OCI-LY1 (cell line): Measurements from ENCODE around the gene PSMD14.

ENCODE experiments used
- H2AFZ ChIP-seq: fragments of 200-600 bp; sonication (generic), shearing (Covaris generic); 2 replicates; pipeline ENCODE4 v1.6.0; 2014; ENCODE audit warnings: antibody characterized with exemption, mild to moderate bottlenecking, low read length
- H3F3A ChIP-seq: fragments of 200-600 bp; sonication (generic), shearing (Covaris generic); 2 replicates; pipeline ENCODE4 v1.6.0; 2014; ENCODE audit warnings: mild to moderate bottlenecking, antibody characterized with exemption, low read length, moderate library complexity; ENCODE audit not compliant: insufficient read depth
- H3K27ac ChIP-seq: fragments of 200-600 bp; sonication (generic); 2 replicates; pipeline ENCODE4 v1.5.1; 2014; ENCODE audit warnings: low read length, mixed run types, mild to moderate bottlenecking, low read depth; ENCODE audit not compliant: poor library complexity, severe bottlenecking
- H3K27me3 ChIP-seq: fragments of 200-600 bp; sonication (generic); 2 replicates; pipeline ENCODE4 v1.6.0; 2014; ENCODE audit warnings: antibody characterized with exemption, mild to moderate bottlenecking, low read length, moderate library complexity; ENCODE audit not compliant: insufficient read depth
- H3K36me3 ChIP-seq: fragments of 200-600 bp; sonication (generic); 2 replicates; pipeline ENCODE4 v1.6.1; 2014; ENCODE audit warnings: mild to moderate bottlenecking, antibody characterized with exemption, low read length, moderate library complexity, mixed read lengths; ENCODE audit not compliant: insufficient read depth
- H3K4me1 ChIP-seq: fragments of 200-600 bp; sonication (generic); 2 replicates; pipeline ENCODE4 v1.5.1; 2014; ENCODE audit warnings: mild to moderate bottlenecking, low read length, moderate library complexity; ENCODE audit not compliant: insufficient read depth, severe bottlenecking
- H3K4me2 ChIP-seq: fragments of 200-600 bp; sonication (generic), shearing (Covaris generic); 2 replicates; pipeline ENCODE4 v1.6.1; 2014; ENCODE audit warnings: low read length
- H3K4me3 ChIP-seq: fragments of 200-600 bp; sonication (generic); 2 replicates; pipeline ENCODE4 v1.5.1; 2014; ENCODE audit warnings: low read length, low read depth, mild to moderate bottlenecking, mixed read lengths; ENCODE audit not compliant: poor library complexity, severe bottlenecking
- H3K79me2 ChIP-seq: fragments of 200-600 bp; shearing (Covaris generic); 2 replicates; pipeline ENCODE4 v1.6.1; 2016; ENCODE audit warnings: mixed run types, low read length, mixed read lengths; ENCODE audit not compliant: insufficient read depth
- H3K9ac ChIP-seq: fragments of 200-600 bp; sonication (generic), shearing (Covaris generic); 2 replicates; pipeline ENCODE4 v1.6.1; 2014; ENCODE audit warnings: mild to moderate bottlenecking, low read length, mixed read lengths
- H3K9me2 ChIP-seq: fragments of 200-600 bp; sonication (generic), shearing (Covaris generic); 2 replicates; pipeline ENCODE4 v1.6.1; 2014; ENCODE audit warnings: low read depth, mild to moderate bottlenecking, low read length, mixed read lengths
- H3K9me3 ChIP-seq: fragments of 200-600 bp; shearing (Covaris generic); 2 replicates; pipeline ENCODE4 v1.6.1; 2014; ENCODE audit warnings: low read length, mixed read lengths
- H4K20me1 ChIP-seq: fragments of 200-600 bp; sonication (generic), shearing (Covaris generic); 2 replicates; pipeline ENCODE4 v1.6.0; 2016; ENCODE audit warnings: mild to moderate bottlenecking, low read length; ENCODE audit not compliant: insufficient read depth
- EZH2 ChIP-seq: fragments of 200-600 bp; sonication (generic), shearing (Covaris generic); IDR thresholded peaks from 2 replicates; pipeline ENCODE4 v1.8.0; 2017; ENCODE audit warnings: borderline replicate concordance, mixed run types, mild to moderate bottlenecking, antibody characterized with exemption, low read length, moderate library complexity, mixed read lengths
- TF ChIP-seq, protein P1 (sequence below): fragments of 200-600 bp; sonication (generic), shearing (Covaris generic); IDR thresholded peaks from 2 replicates; pipeline ENCODE4 v1.5.1; 2017; ENCODE audit warnings: mild to moderate bottlenecking, antibody characterized with exemption, low read length, moderate library complexity, mixed read lengths

PSMD14 gene

DNA sequence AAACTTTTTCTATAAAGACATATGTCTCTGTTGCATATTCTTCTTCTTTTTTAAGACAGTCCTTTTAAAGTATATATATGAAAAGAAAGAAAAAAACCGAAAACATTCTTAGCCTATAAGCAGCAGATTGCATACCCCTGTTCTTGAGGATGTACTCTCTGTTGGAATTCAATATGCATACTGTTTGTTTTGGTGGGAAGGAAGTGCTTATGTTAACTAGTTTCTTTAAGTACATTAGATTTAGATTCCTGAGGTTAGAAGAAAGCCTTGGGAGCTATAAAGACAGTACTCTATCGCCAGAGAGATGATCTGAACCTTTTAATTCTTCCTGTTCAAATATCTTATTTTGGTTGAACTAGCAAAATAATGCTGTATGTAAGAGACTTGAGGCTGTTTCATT, 61.1 kb downstream of the PSMD14 start:
- no peak overlapping the region for H3K4me3 ChIP-seq
- no peak overlapping the region for H3K27ac ChIP-seq
- no peak overlapping the region for H2AFZ ChIP-seq
- TF ChIP-seq, protein P1, sequence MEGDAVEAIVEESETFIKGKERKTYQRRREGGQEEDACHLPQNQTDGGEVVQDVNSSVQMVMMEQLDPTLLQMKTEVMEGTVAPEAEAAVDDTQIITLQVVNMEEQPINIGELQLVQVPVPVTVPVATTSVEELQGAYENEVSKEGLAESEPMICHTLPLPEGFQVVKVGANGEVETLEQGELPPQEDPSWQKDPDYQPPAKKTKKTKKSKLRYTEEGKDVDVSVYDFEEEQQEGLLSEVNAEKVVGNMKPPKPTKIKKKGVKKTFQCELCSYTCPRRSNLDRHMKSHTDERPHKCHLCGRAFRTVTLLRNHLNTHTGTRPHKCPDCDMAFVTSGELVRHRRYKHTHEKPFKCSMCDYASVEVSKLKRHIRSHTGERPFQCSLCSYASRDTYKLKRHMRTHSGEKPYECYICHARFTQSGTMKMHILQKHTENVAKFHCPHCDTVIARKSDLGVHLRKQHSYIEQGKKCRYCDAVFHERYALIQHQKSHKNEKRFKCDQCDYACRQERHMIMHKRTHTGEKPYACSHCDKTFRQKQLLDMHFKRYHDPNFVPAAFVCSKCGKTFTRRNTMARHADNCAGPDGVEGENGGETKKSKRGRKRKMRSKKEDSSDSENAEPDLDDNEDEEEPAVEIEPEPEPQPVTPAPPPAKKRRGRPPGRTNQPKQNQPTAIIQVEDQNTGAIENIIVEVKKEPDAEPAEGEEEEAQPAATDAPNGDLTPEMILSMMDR, result no peak
- TF ChIP-seq EZH2, result no peak
- H3K36me3 ChIP-seq, result peaks cover 72% of the 10 kb centered on the region
- no peaks in the 10 kb centered on the region for H4K20me1 ChIP-seq
- H3K9me2 ChIP-seq, result no peaks in the 10 kb centered on the region
- no peaks in the 10 kb centered on the region for H3K9me3 ChIP-seq
- H3K4me1 ChIP-seq, result no peaks in the 10 kb centered on the region
- peaks cover 24% of the 10 kb centered on the region; the same call in 1 of the 2 replicates for H3K79me2 ChIP-seq
- H3K4me2 ChIP-seq, result no peak overlapping the region
- H3K27me3 ChIP-seq, result no peaks in the 10 kb centered on the region
- H3F3A ChIP-seq, result no peaks in the 10 kb centered on the region
- no peak overlapping the region for H3K9ac ChIP-seq

DNA sequence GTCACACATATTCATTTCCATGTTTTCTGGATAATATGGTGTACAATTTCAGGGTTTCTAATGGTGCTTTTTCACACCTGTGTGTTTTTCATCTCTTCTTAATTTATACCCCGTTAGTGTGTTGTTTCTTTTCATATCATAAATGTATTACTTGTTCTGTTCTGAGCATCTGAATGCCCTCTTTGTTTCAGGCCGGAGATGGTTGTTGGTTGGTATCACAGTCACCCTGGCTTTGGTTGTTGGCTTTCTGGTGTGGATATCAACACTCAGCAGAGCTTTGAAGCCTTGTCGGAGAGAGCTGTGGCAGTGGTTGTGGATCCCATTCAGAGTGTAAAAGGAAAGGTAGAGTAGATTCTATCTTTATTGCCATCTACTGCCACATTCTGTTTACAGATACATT, 62.8 kb downstream of the PSMD14 start:
- no peak for TF ChIP-seq EZH2
- TF ChIP-seq, protein P1, result no peak
- Histone ChIP-seq H3K27me3 (no peaks in the 10 kb centered on the region), H3K4me3 (no peak overlapping the region), H3K79me2 (peaks cover 10% of the 10 kb centered on the region; the same call in 1 of the 2 replicates), H2AFZ (no peak overlapping the region), H3K36me3 (peaks cover 75% of the 10 kb centered on the region), H3K4me1 (no peaks in the 10 kb centered on the region), H4K20me1 (no peaks in the 10 kb centered on the region), H3K27ac (no peak overlapping the region), H3F3A (no peaks in the 10 kb centered on the region), H3K9me3 (no peaks in the 10 kb centered on the region), H3K4me2 (no peak overlapping the region), H3K9ac (no peak overlapping the region), H3K9me2 (no peaks in the 10 kb centered on the region)

DNA sequence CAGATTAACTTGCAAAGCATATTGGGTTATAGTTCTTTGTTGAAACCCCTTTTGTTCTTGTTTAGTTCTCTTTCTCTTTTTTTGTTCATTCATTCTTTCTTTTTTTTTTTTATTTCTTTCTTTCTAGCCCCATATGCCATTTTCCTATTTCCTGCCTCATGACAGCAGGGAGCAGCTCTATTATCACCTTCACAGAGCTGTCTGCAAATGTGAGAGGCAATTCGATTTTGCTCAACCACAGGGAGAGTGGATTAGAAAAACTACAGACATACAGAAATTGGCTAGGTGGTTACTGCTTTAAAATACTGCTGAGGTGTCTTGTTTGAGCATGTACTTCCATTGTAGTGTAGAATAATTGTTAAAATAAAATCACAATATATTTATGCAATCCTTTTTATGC, 63.6 kb downstream of the PSMD14 start:
- Histone ChIP-seq H3K9ac (no peak overlapping the region), H3K79me2 (0 out of 2 replicates have a peak, but pooled peaks cover 3% of the 10 kb centered on the region), H3K9me2 (no peaks in the 10 kb centered on the region), H2AFZ (no peak overlapping the region), H3F3A (no peaks in the 10 kb centered on the region), H3K27ac (no peak overlapping the region), H3K4me3 (no peak overlapping the region), H3K4me2 (no peak overlapping the region), H3K9me3 (no peaks in the 10 kb centered on the region), H3K4me1 (no peaks in the 10 kb centered on the region), H3K36me3 (peaks cover 79% of the 10 kb centered on the region), H3K27me3 (no peaks in the 10 kb centered on the region), H4K20me1 (no peaks in the 10 kb centered on the region)
- no peak for TF ChIP-seq EZH2
- TF ChIP-seq, protein P1, result no peak
